Heart left ventricle (tissue), 13 donors: ENCODE results near the gene DNAAF5.

Experiments
- POLR2A ChIP-seq, 2 donors: fragments of 450-650 bp; IDR thresholded peaks; one replicate each; pipeline ENCODE4 v1.6.1; 2017; ENCODE audit warnings: antibody characterized with exemption in 2 of 2, mild to moderate bottlenecking in 2 of 2, moderate library complexity in 2 of 2
- TF ChIP-seq, protein P1 (sequence below), 12 donors: fragments of 200-600 bp; sonication (generic) in 4 of 12; IDR thresholded peaks; one replicate each; pipeline versions ENCODE4 v1.5.0 to v1.8.0; 2018 to 2022; ENCODE audit warnings: antibody characterized with exemption in 12 of 12, mild to moderate bottlenecking in 5 of 12
- donor health status: ischemic (EF 13 %, LVEDD 7.1; RV severe dilation, severe dysfunction).
- donor health status: DM: no; HTN: yes; CAD: no.
- donor health status: DM: no; HTN: no; CAD: no.
- donor health status: ischemic (EF 25% LVEDD 6.9; RV normal size, moderate dysfunction).
- donor health status: ischemic (EF 25% LVEDD 5.7; RV mildly dilated, moderate dysfunction).
- donor health status: ischemic (EF 35%, LVEDD 5.7; RV mildly dilated, moderate dysfunction).
- donor health status: nonischemic (EF 11% LVEDD 7.7; RV severe dilation, severe dysfunction).
- donor health status: DM: yes; HTN: yes; CAD: no.
- donor health status: PGD.
- donor health status: ischemic (EF 29% LVEDD 5.4; RV normal size, mild dysfunction).
- donor health status: nonischemic (EF 23%, LVEDD 6.1; RV moderate dilation, normal function).

DNA sequence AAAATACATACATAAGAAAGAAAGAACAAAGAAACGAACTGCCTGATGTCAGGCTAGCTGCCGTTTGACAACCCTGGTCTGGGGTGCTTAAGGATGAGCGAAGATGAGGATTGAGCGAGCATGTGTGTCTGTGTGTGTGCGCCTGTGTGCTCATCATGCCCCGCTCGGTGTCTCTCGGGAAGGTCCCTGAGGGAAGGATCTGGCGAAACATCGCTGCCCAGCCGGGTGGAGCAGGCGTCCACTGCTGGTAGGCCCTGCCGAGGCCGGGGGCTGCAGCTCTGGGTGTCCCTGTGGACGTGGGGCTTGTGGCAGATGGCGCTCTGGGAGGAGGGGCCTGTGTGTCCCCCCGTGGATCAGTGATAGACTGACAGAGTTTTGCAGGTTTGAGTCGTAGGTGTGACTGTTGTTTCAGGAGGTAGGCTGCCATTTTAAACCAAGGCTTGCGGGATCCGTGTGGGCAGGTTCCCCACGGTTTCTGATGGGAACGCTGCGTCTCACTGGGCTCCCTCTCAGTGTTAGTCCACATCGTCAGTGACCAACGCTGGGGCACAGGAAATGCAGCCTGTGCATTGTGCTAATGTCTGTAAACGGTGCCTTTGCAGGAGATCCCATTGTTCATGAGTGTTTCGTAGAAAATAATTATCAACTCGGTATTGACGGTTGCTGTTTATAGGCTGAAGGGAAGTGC, 99.9 kb downstream of the DNAAF5 start:
- TF ChIP-seq, protein P1, sequence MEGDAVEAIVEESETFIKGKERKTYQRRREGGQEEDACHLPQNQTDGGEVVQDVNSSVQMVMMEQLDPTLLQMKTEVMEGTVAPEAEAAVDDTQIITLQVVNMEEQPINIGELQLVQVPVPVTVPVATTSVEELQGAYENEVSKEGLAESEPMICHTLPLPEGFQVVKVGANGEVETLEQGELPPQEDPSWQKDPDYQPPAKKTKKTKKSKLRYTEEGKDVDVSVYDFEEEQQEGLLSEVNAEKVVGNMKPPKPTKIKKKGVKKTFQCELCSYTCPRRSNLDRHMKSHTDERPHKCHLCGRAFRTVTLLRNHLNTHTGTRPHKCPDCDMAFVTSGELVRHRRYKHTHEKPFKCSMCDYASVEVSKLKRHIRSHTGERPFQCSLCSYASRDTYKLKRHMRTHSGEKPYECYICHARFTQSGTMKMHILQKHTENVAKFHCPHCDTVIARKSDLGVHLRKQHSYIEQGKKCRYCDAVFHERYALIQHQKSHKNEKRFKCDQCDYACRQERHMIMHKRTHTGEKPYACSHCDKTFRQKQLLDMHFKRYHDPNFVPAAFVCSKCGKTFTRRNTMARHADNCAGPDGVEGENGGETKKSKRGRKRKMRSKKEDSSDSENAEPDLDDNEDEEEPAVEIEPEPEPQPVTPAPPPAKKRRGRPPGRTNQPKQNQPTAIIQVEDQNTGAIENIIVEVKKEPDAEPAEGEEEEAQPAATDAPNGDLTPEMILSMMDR (IDR thresholded peaks at IDR 0.05): no peak
- TF ChIP-seq POLR2A (IDR thresholded peaks at IDR 0.05): no peak
